T47D (cell line): ENCODE results near the gene ALCAM.

Source experiments
- DNase-seq, 2 experiments: peaks; one replicate each; pipeline versions ENCODE4 v3.0.0 to v3.0.0-alpha.2; 2011 to 2012; ENCODE audit warnings: low read depth in 1 of 2, low spot score in 1 of 2
- JUND ChIP-seq: IDR thresholded peaks from 2 replicates; pipeline ENCODE4 v1.6.1; 2012; ENCODE audit warnings: low read depth
- in situ Hi-C: cut with HindIII; loops from 2 replicates; pipeline ENCODE4 v1.10.0; 2016; ENCODE audit warnings: low sequenced_read_pairs, low pct_unique_long_range_greater_than_20kb

Gene ALCAM

GRCh38 chr3:105347625-105348302, 18.9 kb upstream of the ALCAM start:
- DNase-seq, result no peak
- in situ Hi-C loops, result no loop called here
- TF ChIP-seq JUND, result no peak

DNA sequence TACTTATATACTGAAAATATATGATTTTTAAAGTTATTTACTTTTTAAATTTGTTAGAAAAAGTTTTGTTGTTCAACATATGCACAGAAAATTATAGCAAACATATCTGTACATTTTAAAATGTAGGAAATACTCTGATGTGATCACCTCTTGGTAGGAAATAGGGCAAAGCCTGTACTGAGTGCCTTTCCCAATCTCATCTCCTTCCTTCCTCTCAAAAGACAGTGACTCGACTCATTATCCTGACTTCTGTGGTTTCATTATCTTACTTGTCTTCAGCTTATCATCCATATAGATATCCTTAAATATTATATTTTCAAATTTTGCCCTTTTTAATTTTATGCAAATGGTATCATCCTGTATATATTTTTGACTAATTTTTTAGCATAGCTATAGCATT, 18.4 kb upstream of the ALCAM start:
- TF ChIP-seq JUND, result no peak
- no peak for DNase-seq
- in situ Hi-C loops, result no loop called here

GRCh38 chr3:105349684-105350387, 16.9 kb upstream of the ALCAM start:
- in situ Hi-C loops, result no loop called here
- DNase-seq, result no peak
- no peak for TF ChIP-seq JUND

DNA sequence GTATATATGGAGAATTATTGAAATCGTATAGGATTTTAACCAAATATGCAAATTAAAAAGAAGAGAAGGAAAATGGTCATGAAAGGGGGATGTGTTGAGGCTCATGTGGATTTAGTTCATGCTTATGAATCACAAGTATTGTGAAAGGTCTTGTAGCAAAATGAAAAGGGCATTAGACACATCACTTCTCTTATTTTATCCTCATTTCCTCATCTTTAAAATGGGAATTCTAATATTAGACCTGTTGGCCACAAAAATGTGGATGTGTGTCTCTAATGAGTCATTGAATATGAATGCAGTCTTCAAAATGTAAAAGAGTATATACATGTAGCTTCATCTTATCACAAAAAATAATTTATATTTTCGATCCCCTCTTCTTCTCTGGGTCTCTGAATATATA, 14.9 kb upstream of the ALCAM start:
- DNase-seq, result no peak
- no peak for TF ChIP-seq JUND
- in situ Hi-C loops, result no loop called here

DNA sequence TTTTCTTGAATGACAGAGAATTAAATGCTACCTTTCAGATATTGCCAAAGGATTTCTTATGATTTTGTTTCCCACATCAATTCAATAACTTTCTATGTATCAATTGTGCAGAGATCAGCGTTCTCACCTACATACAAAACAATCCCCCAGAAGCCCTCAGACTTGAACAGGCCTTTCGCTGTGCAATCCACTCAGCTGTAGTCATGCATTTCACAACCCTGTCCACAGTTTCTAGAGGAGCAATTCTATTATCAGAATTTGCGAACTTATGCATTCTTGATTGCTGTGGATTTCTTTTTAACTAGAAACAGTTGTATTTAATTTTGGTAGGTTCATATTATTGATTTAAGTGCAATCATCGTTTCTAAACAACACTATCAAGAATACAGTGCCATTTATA, 13.7 kb upstream of the ALCAM start:
- TF ChIP-seq JUND, result no peak
- no peak for DNase-seq
- in situ Hi-C loops, result no loop called here

DNA sequence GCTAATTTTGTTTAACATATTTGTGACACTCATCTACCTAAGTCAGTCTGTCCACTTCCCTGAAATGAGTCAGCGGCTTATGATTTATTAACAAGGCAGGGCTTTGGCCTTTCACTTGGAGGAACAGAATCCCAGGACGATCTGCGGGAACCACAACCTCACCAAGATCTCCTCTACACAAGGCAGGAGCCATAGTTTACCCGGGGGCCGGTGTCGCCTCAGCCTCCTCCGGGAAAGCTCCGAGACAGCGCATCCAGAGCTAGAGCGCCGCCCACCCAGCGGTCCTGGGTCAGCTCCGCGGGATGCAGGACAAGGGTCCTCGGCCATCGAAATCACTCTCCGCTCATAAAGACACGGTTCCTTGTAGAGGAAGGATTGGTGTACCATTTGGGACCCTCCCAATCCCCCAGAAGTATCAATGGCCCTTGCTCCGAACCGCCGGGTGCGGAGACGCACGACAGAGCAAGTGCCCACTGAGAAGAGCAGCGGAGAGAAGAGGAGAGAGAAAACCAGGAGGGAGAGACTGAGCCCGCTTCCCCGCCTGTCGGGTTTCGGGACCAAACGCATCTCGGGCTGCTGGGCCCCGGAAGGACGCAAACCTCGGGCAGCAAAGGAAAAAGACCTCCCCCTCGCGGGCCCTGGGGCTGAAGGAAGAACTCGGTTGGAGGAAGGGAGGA, 13.1 kb upstream of the ALCAM start:
- no peak for DNase-seq

GRCh38 chr3:105354429-105354828, 12.3 kb upstream of the ALCAM start:
- in situ Hi-C loops, result no loop called here
- TF ChIP-seq JUND, result no peak
- no peak for DNase-seq

More for the DNA sequence above, 13.1 kb upstream of the ALCAM start:
- in situ Hi-C loops, result no loop called here
- no peak for TF ChIP-seq JUND

DNA sequence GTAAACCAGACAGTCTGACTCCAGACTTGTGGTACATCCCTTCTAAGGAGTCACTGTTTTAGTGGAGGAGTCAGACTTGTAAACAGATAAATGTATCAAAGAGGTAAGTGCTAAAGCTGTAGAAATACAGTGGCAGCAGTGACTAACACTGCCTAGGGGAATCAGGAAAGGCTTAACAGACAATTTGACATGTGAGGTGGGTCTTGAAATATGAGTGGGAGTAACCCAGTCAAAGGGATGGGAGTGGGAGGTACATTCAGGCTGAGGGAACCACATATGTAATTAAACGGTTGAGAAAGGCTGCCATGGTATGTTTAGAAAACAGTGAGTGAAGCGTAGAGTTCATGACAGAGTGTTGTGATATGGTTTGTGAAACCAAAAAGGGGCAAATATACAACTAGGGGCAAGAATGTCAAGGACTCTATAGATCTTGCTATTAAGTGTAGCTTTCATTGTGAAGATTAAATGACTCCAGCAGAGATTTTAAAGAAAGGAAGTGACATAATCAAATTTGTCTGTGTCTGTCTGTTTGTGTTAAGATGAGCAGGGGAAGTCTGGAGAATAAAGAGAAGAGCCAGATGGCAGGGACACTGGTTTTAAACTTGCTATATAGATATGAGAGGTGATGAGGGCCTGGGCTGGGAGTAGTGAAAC, 11.2 kb upstream of the ALCAM start:
- in situ Hi-C loops, result no loop called here
- DNase-seq, result no peak
- no peak for TF ChIP-seq JUND

DNA sequence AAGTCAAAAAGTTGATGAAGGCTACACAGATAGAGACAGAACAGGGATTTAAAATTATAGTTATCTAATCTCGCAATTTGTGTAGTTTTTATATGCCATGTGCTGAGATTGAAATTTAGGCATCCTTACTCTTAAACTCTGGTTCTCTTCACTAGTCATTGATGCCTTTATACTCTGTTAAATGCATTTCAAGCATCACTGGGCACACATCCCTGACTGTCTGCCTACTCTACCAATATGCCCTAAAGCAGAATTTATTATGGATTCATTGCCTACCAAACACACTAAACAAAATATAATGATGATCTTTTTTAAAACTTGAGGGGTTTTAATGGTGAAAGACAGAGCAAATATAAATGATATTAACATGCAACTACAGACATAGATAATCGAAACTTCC, 10.3 kb upstream of the ALCAM start:
- no peak for DNase-seq
- in situ Hi-C loops, result no loop called here
- no peak for TF ChIP-seq JUND

DNA sequence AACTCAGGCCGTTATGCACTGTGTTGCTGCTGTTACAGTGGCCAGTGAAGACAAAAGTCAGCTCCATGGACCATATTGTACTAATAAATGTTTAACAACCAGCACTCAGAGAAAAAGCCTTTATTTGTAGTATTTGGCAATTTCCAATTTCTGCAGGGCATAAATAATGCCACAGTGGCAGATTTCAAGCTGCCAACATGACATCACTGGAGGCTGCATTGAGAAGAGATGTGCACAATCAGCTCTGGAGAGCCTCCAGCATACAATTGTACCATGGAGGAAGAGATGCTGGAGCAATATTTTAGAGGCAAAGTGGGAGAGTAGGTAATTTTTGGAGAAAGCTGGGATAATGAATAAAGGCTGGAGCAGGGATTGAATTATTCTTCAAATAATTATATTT, 9.7 kb upstream of the ALCAM start:
- in situ Hi-C loops, result no loop called here
- no peak for DNase-seq
- no peak for TF ChIP-seq JUND

GRCh38 chr3:105359098-105359762, 7.5 kb upstream of the ALCAM start:
- in situ Hi-C loops, result no loop called here

GRCh38 chr3:105360003-105360402, 6.7 kb upstream of the ALCAM start:
- in situ Hi-C loops, result no loop called here
- no peak for TF ChIP-seq JUND
- no peak for DNase-seq

More at GRCh38 chr3:105359098-105359762, 7.5 kb upstream of the ALCAM start:
- no peak for TF ChIP-seq JUND
- no peak for DNase-seq
